Measurements from ENCODE around the gene MIX23. TPM values are rescaled to one million over a fixed set of nuclear protein-coding genes. Genes with fewer than 3 reads are reported as not detected.

Gene MIX23
- total RNA-seq, 1 experiment from 2014 or later = 76.2 TPM

DNA sequence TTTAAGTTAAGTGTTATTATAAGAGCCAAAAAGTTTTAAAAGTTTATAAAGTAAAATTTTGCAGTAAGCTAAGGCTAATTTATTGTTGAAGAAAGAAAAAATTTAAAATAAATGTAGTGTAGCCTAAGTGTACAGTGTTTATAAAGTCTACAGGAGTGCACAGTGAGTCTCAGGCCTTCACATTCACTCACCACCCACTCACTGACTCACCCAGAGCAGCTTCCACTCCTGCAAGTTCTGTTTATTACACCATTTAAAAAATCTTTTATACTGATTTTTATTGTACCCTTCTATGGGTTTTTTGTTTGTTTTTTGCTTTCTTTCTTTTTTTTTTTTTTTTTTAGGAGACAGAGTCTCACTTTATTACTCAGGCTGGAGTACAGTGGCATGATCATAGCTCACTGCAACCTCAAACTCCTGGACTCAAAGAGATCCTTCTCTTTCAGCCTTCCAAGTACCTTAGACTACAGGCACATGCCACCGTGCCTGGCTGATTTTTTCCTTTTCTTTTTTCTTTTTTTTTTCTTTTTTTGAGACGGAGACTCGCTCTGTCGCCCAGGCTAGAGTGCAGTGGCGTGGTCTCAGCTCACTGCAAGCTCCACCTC is 32.1 kb downstream of the MIX23 start:
- intact Hi-C loops (cut with micrococcal nuclease) = no loop called here
- no peak overlapping the region for H3K27ac ChIP-seq (ENCODE audit: low read depth, low read length)
- ATAC-seq (no peak), DNase-seq (ENCODE audit: low read depth, low spot score) (no peak)
- H3K4me3 ChIP-seq (replicated peaks in 1 of 2; ENCODE audit: low read depth in 1 of 2, low read length in 2 of 2) = no peak overlapping the region
- H3K4me2 ChIP-seq (ENCODE audit: low read length) = peak overlapping the region; percentile 17; the same call in 1 of the 2 replicates
- no TSS peak for BruUV-seq (replicated peaks)
- H3K9me2 ChIP-seq (ENCODE audit: insufficient read depth) = no peaks in the 10 kb centered on the region
- no peaks in the 10 kb centered on the region; a peak in 2 of 4 replicates for H3K4me1 ChIP-seq (ENCODE audit: control insufficient read depth in 1 of 2, insufficient read depth in 2 of 2, low read length in 2 of 2)
- peak; percentile 52 for TF ChIP-seq EGR1 (IDR thresholded peaks at IDR 0.05; ENCODE audit: low read depth)
- TF ChIP-seq EZH2 (IDR thresholded peaks at IDR 0.05) = no peak
- no peak overlapping the region for H2AFZ ChIP-seq (ENCODE audit: low read depth, low read length, poor library complexity, severe bottlenecking)
- ChIA-PET CTCF (interaction anchor here (0.7 kb wide), 1 partner anchor 8 kb away, joined by 3 read pairs; no protein-coding TSS in a partner anchor), RAD21 (ENCODE audit: low non-redundant PET in 1 of 2, low total read pairs in 2 of 2, uncharacterized antibody in 2 of 2, unreplicated experiment in 2 of 2) (no interaction called here), POLR2A (interaction anchor here (0.7 kb wide), 1 partner anchor 769 kb away, joined by 3 read pairs; no protein-coding TSS in a partner anchor)
- H3K9me3 ChIP-seq (ENCODE audit: control insufficient read depth in 1 of 2, insufficient read depth in 1 of 2, low read depth in 1 of 2, low read length in 2 of 2) = no peaks in the 10 kb centered on the region
- H3K27me3 ChIP-seq (ENCODE audit: insufficient read depth, low read length) = no peaks in the 10 kb centered on the region
- H3K79me2 ChIP-seq (ENCODE audit: insufficient read depth, low read length) = no peaks in the 10 kb centered on the region
- H3K9ac ChIP-seq (ENCODE audit: low read length) = no peak overlapping the region
- H3K36me3 ChIP-seq (ENCODE audit: control insufficient read depth in 1 of 2, insufficient read depth in 2 of 2, low read length in 2 of 2) = no peaks in the 10 kb centered on the region
- H4K20me1 ChIP-seq (ENCODE audit: insufficient read depth) = no peaks in the 10 kb centered on the region

DNA sequence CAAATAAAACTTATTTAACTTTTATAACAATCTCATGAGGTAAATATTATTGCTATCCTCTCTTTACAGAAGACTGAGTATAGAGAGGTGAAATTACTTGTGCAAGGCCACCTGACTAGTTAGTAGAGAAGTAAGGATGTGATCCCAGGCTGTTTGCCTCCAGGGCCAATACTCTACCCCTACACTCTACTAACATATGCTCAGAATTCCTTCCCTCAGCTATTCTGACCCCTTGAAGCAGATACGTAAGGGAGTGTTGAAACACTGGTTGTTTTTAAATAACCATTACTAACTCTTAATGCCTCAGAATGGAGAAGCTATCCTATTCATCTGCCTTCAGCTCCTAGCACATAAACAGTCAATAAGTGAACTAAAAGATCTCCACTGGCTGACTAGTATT is 33.9 kb downstream of the MIX23 start:
- ATAC-seq = no peak
- H3K27ac ChIP-seq (ENCODE audit: low read depth, low read length) = no peak overlapping the region
- TF ChIP-seq CEBPB (IDR thresholded peaks at IDR 0.05; ENCODE audit: low read depth) = no peak
- TF ChIP-seq TCF7L2 (IDR thresholded peaks at IDR 0.05; ENCODE audit: borderline replicate concordance, extremely low read depth, insufficient read depth, insufficient read length) = no peak
- TF ChIP-seq SRF (IDR thresholded peaks at IDR 0.05; ENCODE audit: low read depth) = no peak
- no peak for TF ChIP-seq POLR2A (IDR thresholded peaks at IDR 0.05; ENCODE audit: borderline replicate concordance, extremely low read depth, insufficient read depth, insufficient read length)
- TF ChIP-seq CBX3 (IDR thresholded peaks at IDR 0.05; ENCODE audit: low read depth) = no peak
- TF ChIP-seq, protein P1, sequence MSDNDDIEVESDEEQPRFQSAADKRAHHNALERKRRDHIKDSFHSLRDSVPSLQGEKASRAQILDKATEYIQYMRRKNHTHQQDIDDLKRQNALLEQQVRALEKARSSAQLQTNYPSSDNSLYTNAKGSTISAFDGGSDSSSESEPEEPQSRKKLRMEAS (IDR thresholded peaks at IDR 0.05) = no peak
- TF ChIP-seq SIN3A (IDR thresholded peaks at IDR 0.05; ENCODE audit: low read depth) = no peak
- no peak for TF ChIP-seq RAD21 (IDR thresholded peaks at IDR 0.05; ENCODE audit: low read depth)
- no peak for TF ChIP-seq ZNF274 (IDR thresholded peaks at IDR 0.05; ENCODE audit: low read depth, low read length)
- TF ChIP-seq, protein P2, sequence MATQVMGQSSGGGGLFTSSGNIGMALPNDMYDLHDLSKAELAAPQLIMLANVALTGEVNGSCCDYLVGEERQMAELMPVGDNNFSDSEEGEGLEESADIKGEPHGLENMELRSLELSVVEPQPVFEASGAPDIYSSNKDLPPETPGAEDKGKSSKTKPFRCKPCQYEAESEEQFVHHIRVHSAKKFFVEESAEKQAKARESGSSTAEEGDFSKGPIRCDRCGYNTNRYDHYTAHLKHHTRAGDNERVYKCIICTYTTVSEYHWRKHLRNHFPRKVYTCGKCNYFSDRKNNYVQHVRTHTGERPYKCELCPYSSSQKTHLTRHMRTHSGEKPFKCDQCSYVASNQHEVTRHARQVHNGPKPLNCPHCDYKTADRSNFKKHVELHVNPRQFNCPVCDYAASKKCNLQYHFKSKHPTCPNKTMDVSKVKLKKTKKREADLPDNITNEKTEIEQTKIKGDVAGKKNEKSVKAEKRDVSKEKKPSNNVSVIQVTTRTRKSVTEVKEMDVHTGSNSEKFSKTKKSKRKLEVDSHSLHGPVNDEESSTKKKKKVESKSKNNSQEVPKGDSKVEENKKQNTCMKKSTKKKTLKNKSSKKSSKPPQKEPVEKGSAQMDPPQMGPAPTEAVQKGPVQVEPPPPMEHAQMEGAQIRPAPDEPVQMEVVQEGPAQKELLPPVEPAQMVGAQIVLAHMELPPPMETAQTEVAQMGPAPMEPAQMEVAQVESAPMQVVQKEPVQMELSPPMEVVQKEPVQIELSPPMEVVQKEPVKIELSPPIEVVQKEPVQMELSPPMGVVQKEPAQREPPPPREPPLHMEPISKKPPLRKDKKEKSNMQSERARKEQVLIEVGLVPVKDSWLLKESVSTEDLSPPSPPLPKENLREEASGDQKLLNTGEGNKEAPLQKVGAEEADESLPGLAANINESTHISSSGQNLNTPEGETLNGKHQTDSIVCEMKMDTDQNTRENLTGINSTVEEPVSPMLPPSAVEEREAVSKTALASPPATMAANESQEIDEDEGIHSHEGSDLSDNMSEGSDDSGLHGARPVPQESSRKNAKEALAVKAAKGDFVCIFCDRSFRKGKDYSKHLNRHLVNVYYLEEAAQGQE (IDR thresholded peaks at IDR 0.05; ENCODE audit: low read depth) = no peak
- TF ChIP-seq, protein P3, sequence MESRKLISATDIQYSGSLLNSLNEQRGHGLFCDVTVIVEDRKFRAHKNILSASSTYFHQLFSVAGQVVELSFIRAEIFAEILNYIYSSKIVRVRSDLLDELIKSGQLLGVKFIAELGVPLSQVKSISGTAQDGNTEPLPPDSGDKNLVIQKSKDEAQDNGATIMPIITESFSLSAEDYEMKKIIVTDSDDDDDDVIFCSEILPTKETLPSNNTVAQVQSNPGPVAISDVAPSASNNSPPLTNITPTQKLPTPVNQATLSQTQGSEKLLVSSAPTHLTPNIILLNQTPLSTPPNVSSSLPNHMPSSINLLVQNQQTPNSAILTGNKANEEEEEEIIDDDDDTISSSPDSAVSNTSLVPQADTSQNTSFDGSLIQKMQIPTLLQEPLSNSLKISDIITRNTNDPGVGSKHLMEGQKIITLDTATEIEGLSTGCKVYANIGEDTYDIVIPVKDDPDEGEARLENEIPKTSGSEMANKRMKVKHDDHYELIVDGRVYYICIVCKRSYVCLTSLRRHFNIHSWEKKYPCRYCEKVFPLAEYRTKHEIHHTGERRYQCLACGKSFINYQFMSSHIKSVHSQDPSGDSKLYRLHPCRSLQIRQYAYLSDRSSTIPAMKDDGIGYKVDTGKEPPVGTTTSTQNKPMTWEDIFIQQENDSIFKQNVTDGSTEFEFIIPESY (IDR thresholded peaks at IDR 0.05; ENCODE audit: extremely low read depth, insufficient replicate concordance, low read length) = no peak
- no peak for TF ChIP-seq EZH2 (IDR thresholded peaks at IDR 0.05)
- TF ChIP-seq, protein P4, sequence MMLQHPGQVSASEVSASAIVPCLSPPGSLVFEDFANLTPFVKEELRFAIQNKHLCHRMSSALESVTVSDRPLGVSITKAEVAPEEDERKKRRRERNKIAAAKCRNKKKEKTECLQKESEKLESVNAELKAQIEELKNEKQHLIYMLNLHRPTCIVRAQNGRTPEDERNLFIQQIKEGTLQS (IDR thresholded peaks at IDR 0.05) = no peak
- ChIA-PET RAD21 (ENCODE audit: low non-redundant PET in 1 of 2, low total read pairs in 2 of 2, uncharacterized antibody in 2 of 2, unreplicated experiment in 2 of 2) (no interaction called here), POLR2A (no interaction called here), CTCF (no interaction called here)
- no peaks in the 10 kb centered on the region for H3K36me3 ChIP-seq (ENCODE audit: control insufficient read depth in 1 of 2, insufficient read depth in 2 of 2, low read length in 2 of 2)
- H3K4me3 ChIP-seq (replicated peaks in 1 of 2; ENCODE audit: low read depth in 1 of 2, low read length in 2 of 2) = no peak overlapping the region
- H3K9me2 ChIP-seq (ENCODE audit: insufficient read depth) = no peaks in the 10 kb centered on the region
- DNase-seq (ENCODE audit: low read depth, low spot score) = no peak
- H3K9me3 ChIP-seq (ENCODE audit: control insufficient read depth in 1 of 2, insufficient read depth in 1 of 2, low read depth in 1 of 2, low read length in 2 of 2) = no peaks in the 10 kb centered on the region
- no peak overlapping the region for H3K4me2 ChIP-seq (ENCODE audit: low read length)
- BruUV-seq (replicated peaks) = no TSS peak
- H3K9ac ChIP-seq (ENCODE audit: low read length) = no peak overlapping the region
- intact Hi-C loops (cut with micrococcal nuclease) = no loop called here
- H3K4me1 ChIP-seq (ENCODE audit: control insufficient read depth in 1 of 2, insufficient read depth in 2 of 2, low read length in 2 of 2) = no peaks in the 10 kb centered on the region; a peak in 2 of 4 replicates
- H3K79me2 ChIP-seq (ENCODE audit: insufficient read depth, low read length) = no peaks in the 10 kb centered on the region
- no peak overlapping the region for H2AFZ ChIP-seq (ENCODE audit: low read depth, low read length, poor library complexity, severe bottlenecking)
- no peaks in the 10 kb centered on the region for H3K27me3 ChIP-seq (ENCODE audit: insufficient read depth, low read length)
- H4K20me1 ChIP-seq (ENCODE audit: insufficient read depth) = no peaks in the 10 kb centered on the region

Data from HCT116 (cell line).